ENCODE measurements around the gene TSC22D4.
A peak's percentile ranks its signal among the peaks of the same experiment; 100 is the strongest.
"Not testable (repeated sequence)": the region's sequence is repeated elsewhere in the genome, so short reads cannot be mapped to it uniquely, and the experiment has no call there.

Gene TSC22D4

DNA sequence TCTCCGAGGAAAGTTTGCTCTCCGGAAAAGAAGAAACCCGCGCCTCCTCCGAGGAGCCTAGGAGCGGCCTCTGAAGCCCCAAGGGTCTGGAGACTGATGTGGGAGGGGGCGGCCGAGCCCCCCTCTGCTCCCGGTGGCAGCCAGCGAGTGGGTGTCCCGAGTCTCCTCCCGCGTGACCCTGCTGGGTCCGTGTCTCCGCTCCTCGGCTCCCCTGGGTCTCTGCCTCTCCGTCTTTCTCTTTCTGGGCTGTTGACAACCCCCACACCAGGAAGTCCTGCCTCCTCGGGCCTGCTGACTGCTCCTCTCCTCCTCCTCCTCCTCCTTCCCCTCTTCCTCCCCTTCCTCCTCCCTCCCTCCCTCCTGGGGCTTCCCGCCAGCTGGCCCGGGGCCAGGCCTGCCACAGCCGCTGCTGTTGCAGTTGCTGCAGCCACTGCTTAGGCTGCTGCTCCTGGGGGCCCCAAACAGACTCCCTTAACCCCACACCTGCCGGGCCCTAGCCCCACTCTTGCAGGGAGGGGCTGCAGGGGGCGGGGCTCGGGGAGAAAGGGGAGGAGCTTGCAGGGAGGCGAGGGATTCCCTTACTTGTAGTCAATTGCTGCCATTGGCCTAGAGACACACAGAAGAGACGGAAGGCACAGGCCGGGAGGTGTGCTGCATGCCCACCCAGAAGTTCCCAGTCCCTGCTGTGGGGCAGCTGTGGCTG lies at the start of gene TSC22D4:
Gene TSC22D4, minus strand, starts transcription at position 257 of the 703 bp plus-strand sequence. CDS start 1,176 bp downstream, outside the sequence.
- H3K4me1 ChIP-seq (ENCODE audit: low read length), result peaks cover 39% of the 10 kb centered on the region
- H3K9ac ChIP-seq (ENCODE audit: low read length), result peak within 1 kb of the TSS; percentile 82
- TF ChIP-seq, protein P1, sequence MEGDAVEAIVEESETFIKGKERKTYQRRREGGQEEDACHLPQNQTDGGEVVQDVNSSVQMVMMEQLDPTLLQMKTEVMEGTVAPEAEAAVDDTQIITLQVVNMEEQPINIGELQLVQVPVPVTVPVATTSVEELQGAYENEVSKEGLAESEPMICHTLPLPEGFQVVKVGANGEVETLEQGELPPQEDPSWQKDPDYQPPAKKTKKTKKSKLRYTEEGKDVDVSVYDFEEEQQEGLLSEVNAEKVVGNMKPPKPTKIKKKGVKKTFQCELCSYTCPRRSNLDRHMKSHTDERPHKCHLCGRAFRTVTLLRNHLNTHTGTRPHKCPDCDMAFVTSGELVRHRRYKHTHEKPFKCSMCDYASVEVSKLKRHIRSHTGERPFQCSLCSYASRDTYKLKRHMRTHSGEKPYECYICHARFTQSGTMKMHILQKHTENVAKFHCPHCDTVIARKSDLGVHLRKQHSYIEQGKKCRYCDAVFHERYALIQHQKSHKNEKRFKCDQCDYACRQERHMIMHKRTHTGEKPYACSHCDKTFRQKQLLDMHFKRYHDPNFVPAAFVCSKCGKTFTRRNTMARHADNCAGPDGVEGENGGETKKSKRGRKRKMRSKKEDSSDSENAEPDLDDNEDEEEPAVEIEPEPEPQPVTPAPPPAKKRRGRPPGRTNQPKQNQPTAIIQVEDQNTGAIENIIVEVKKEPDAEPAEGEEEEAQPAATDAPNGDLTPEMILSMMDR (IDR thresholded peaks at IDR 0.05; ENCODE audit: low read depth, low read length), result no peak
- TF ChIP-seq EZH2phosphoT487 (IDR thresholded peaks at IDR 0.05; ENCODE audit: low read depth), result no peak
- peak within 1 kb of the TSS; percentile 90 for H3K4me2 ChIP-seq (ENCODE audit: low read length)
- H3K4me3 ChIP-seq (ENCODE audit: low read length), result peak within 1 kb of the TSS; percentile 95
- H2AFZ ChIP-seq (ENCODE audit: low read depth, low read length), result peak within 1 kb of the TSS; percentile 77
- no peaks in the 10 kb centered on the region for H3K9me3 ChIP-seq (ENCODE audit: insufficient read depth, low read length)
- H3K27me3 ChIP-seq (ENCODE audit: low read depth, low read length), result no peaks in the 10 kb centered on the region; the same call in 1 of the 2 replicates
- H4K20me1 ChIP-seq (ENCODE audit: insufficient read depth, low read length), result peaks cover 25% of the 10 kb centered on the region
- peaks cover 26% of the 10 kb centered on the region for H3K79me2 ChIP-seq (ENCODE audit: low read length)
- H3K27ac ChIP-seq (ENCODE audit: low read length), result peak within 1 kb of the TSS; percentile 74
- peaks cover 12% of the 10 kb centered on the region for H3K36me3 ChIP-seq (replicated peaks; ENCODE audit: low read depth, low read length)

DNA sequence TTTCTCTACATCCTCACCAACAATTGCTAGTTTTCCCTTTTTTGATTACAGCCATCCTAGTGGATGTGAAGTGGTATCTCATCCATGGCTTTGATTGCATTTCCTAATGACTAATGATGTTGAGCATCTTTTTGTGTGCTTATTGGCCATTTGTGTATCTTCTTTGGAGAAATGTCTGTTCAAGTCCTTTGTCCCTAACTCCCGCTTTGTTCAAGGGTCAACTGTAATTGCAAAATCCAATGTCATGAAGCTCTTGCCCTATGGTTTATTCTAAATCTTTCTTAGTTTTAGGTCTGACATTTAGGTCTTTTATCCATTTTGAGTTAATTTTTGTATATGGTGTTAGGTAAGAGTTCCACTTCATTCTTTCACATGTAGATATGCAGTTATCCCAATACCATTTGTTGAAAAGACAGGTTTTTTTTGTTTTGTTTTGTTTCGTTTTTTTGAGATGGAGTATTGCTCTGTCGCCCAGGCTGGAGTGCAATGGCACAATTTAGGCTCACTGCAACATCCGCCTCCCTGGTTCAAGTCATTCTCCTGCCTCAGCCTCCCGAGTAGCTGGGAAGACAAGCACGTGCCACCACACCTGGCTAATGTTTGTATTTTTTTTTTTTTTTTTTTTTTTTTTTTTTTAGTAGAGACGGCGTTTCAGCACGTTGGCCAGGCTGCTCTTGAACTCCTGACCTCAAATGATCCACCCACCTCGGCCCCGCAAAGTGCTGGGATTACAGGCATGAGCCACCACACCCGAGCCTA lies 49.3 kb upstream of the TSC22D4 start:
- H3K27ac ChIP-seq (ENCODE audit: low read length); H3K4me3 ChIP-seq (ENCODE audit: low read length): not testable (repeated sequence)
- H3K4me2 ChIP-seq (ENCODE audit: low read length), result peak overlapping the region; percentile 10; the same call in 1 of the 2 replicates

DNA sequence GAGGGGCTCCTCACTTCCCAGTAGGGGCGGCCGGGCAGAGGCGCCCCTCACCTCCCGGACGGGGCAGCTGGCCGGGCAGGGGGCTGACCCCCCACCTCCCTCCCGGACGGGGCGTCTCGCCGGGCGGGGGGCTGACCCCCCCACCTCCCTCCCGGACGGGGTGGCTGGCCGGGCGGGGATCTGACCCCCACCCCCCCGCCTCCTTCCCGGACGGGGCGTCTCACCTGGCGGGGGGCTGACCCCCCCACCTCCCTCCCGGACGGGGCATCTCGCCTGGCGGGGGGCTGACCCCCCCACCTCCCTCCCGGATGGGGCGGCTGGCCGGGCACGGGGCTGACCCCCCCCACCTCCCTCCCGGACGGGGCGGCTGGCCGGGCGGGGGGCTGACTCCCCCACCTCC lies 44.2 kb upstream of the TSC22D4 start:
- not testable (repeated sequence) for H3K79me2 ChIP-seq (ENCODE audit: low read length); H3K9me3 ChIP-seq (ENCODE audit: insufficient read depth, low read length); H3K27ac ChIP-seq (ENCODE audit: low read length); H3K36me3 ChIP-seq (replicated peaks; ENCODE audit: low read depth, low read length); H2AFZ ChIP-seq (ENCODE audit: low read depth, low read length); H3K4me3 ChIP-seq (ENCODE audit: low read length); H3K27me3 ChIP-seq (ENCODE audit: low read depth, low read length); H3K4me2 ChIP-seq (ENCODE audit: low read length); H4K20me1 ChIP-seq (ENCODE audit: insufficient read depth, low read length); H3K9ac ChIP-seq (ENCODE audit: low read length)
- peaks cover 16% of the 10 kb centered on the region for H3K4me1 ChIP-seq (ENCODE audit: low read length)

More for the DNA sequence above, 49.3 kb upstream of the TSC22D4 start:
- not testable (repeated sequence) for H3K79me2 ChIP-seq (ENCODE audit: low read length); H3K27me3 ChIP-seq (ENCODE audit: low read depth, low read length); H3K36me3 ChIP-seq (replicated peaks; ENCODE audit: low read depth, low read length); H3K9ac ChIP-seq (ENCODE audit: low read length); H3K9me3 ChIP-seq (ENCODE audit: insufficient read depth, low read length); H2AFZ ChIP-seq (ENCODE audit: low read depth, low read length); H4K20me1 ChIP-seq (ENCODE audit: insufficient read depth, low read length)
- H3K4me1 ChIP-seq (ENCODE audit: low read length), result peaks cover 27% of the 10 kb centered on the region

DNA sequence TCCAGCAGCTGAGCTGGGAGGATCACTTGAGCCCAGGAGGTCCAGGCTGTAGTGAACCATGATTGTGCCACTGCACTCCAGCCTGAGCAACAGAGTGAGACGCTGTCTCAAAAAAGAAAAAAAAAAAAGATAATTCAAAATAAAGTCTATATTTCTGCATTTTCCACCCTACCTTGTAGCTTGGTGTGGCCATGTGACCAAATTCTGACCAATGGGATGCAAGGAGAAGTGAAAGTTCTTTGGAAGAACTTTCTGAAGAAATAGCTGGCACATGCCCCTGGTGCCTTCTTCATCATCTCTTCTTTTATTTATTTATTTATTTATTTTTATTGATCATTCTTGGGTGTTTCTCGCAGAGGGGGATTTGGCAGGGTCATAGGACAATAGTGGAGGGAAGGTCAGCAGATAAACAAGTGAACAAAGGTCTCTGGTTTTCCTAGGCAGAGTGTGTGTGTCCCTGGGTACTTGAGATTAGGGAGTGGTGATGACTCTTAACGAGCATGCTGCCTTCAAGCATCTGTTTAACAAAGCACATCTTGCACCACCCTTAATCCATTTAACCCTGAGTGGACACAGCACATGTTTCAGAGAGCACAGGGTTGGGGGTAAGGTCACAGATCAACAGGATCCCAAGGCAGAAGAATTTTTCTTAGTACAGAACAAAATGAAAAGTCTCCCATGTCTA lies 43.0 kb upstream of the TSC22D4 start:
- H2AFZ ChIP-seq (ENCODE audit: low read depth, low read length); H3K4me1 ChIP-seq (ENCODE audit: low read length); H4K20me1 ChIP-seq (ENCODE audit: insufficient read depth, low read length); H3K27me3 ChIP-seq (ENCODE audit: low read depth, low read length); H3K27ac ChIP-seq (ENCODE audit: low read length); H3K36me3 ChIP-seq (replicated peaks; ENCODE audit: low read depth, low read length); H3K9me3 ChIP-seq (ENCODE audit: insufficient read depth, low read length); H3K4me2 ChIP-seq (ENCODE audit: low read length); H3K9ac ChIP-seq (ENCODE audit: low read length); H3K79me2 ChIP-seq (ENCODE audit: low read length); H3K4me3 ChIP-seq (ENCODE audit: low read length): not testable (repeated sequence)

DNA sequence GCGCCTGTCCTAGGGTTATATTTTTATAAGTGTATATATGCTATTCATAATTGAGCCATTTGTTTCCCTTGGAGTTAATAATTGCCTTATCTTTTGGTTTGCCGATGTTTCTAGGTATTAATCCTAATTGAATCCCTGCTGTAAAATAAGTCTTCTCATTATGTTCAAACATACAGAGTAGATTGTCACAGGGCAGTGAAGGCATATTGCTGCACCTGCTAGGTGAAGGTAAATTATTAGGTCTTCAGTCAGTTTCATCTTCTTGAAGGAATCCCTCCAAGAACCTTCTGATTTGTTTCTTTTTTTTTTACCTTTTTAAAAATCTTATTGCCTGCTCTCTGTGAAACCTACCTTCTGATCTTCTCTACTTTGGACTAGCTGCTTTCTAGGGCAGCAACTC lies 42.1 kb upstream of the TSC22D4 start:
- no peaks in the 10 kb centered on the region for H3K36me3 ChIP-seq (replicated peaks; ENCODE audit: low read depth, low read length)
- peaks cover 5% of the 10 kb centered on the region; the same call in 1 of the 2 replicates for H3K4me1 ChIP-seq (ENCODE audit: low read length)
- H2AFZ ChIP-seq (ENCODE audit: low read depth, low read length), result no peak overlapping the region
- H3K27me3 ChIP-seq (ENCODE audit: low read depth, low read length), result no peaks in the 10 kb centered on the region
- no peak for TF ChIP-seq EZH2phosphoT487 (IDR thresholded peaks at IDR 0.05; ENCODE audit: low read depth)
- TF ChIP-seq, protein P1 (IDR thresholded peaks at IDR 0.05; ENCODE audit: low read depth, low read length), result no peak
- no peak overlapping the region for H3K9ac ChIP-seq (ENCODE audit: low read length)
- H4K20me1 ChIP-seq (ENCODE audit: insufficient read depth, low read length), result no peaks in the 10 kb centered on the region
- no peak overlapping the region for H3K27ac ChIP-seq (ENCODE audit: low read length)
- no peaks in the 10 kb centered on the region for H3K9me3 ChIP-seq (ENCODE audit: insufficient read depth, low read length)
- no peak overlapping the region for H3K4me2 ChIP-seq (ENCODE audit: low read length)
- H3K79me2 ChIP-seq (ENCODE audit: low read length), result no peaks in the 10 kb centered on the region
- no peak overlapping the region for H3K4me3 ChIP-seq (ENCODE audit: low read length)
